ENCODE results near the gene C2. TPM values are rescaled to one million over a fixed set of nuclear protein-coding genes. Genes with fewer than 3 reads are reported as not detected.

C2 gene
- total and polyA plus RNA-seq, 2 experiments from 2014 or later = 1.4 to 2.1 TPM

DNA sequence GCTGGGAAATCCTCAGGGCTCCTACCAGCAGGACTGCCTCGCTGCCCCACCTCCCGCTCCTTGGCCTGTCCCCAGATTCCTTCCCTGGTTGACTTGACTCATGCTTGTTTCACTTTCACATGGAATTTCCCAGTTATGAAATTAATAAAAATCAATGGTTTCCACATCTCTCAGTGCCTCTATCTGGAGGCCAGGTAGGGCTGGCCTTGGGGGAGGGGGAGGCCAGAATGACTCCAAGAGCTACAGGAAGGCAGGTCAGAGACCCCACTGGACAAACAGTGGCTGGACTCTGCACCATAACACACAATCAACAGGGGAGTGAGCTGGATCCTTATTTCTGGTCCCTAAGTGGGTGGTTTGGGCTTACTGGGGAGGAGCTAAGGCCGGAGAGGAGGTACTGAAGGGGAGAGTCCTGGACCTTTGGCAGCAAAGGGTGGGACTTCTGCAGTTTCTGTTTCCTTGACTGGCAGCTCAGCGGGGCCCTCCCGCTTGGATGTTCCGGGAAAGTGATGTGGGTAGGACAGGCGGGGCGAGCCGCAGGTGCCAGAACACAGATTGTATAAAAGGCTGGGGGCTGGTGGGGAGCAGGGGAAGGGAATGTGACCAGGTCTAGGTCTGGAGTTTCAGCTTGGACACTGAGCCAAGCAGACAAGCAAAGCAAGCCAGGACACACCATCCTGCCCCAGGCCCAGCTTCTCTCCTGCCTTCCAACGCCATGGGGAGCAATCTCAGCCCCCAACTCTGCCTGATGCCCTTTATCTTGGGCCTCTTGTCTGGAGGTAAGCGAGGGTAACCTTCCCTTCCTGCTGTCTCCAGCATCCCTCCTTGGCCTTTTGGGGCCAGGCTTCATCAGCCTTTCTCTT lies 18.2 kb downstream of the C2 start, which contains the start of gene CFB:
TSS of gene CFB (plus strand) at position 589 of the 863 bp plus-strand sequence. CDS start at position 716, 127 bp downstream.
- Histone ChIP-seq H3K9ac (peak within 1 kb of the TSS; percentile 64), H3K27ac (peak within 1 kb of the TSS; percentile 87), H3K27me3 (replicated peaks; ENCODE audit: insufficient read depth) (no peaks in the 10 kb centered on the region), H3K9me3 (ENCODE audit: low read depth) (no peaks in the 10 kb centered on the region), H3K79me2 (ENCODE audit: insufficient read depth) (no peaks in the 10 kb centered on the region), H3K9me2 (ENCODE audit: insufficient read depth) (no peaks in the 10 kb centered on the region), H3K4me3 (peak within 1 kb of the TSS; percentile 70), H3K36me3 (ENCODE audit: low read depth) (no peaks in the 10 kb centered on the region), H3K4me1 (ENCODE audit: insufficient read depth) (peaks cover 18% of the 10 kb centered on the region), H2AFZ (peak within 1 kb of the TSS; percentile 93), H3F3A (ENCODE audit: insufficient read depth) (peaks cover 7% of the 10 kb centered on the region; the same call in 1 of the 2 replicates), H3K4me2 (ENCODE audit: unreplicated experiment) (peak within 1 kb of the TSS; percentile 81), H4K20me1 (ENCODE audit: insufficient read depth) (no peaks in the 10 kb centered on the region)
- WGBS, 2 experiments (ENCODE audit: low coverage in 1 of 2, low lambda C conversion rate in 2 of 2, missing lambda C conversion rate in 2 of 2) = 19 to 25% methylated on average over 11 of the region's 11 CpGs
- in situ Hi-C loops (cut with MboI) = no loop called here
- TF ChIP-seq EZH2phosphoT487 (IDR thresholded peaks at IDR 0.05; ENCODE audit: insufficient read depth, low read depth) (no peak), EZH2 (IDR thresholded peaks at IDR 0.05; ENCODE audit: insufficient read depth, poor library complexity, severe bottlenecking) (no peak)
- DNase-seq = peak; percentile 91

DNA sequence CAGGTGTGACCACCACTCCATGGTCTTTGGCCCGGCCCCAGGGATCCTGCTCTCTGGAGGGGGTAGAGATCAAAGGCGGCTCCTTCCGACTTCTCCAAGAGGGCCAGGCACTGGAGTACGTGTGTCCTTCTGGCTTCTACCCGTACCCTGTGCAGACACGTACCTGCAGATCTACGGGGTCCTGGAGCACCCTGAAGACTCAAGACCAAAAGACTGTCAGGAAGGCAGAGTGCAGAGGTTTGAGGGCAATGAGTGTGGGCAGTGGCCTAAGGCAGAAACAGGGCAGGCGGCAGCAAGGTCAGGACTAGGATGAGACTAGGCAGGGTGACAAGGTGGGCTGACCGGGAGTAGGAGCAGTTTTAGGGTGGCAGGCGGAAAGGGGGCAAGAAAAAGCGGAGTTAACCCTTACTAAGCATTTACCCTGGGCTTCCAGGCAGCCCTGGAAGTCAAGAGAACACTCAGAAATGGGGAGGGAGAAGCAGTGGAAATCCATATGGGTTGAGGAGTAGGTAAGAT lies 18.9 kb downstream of the C2 start:
- 87% methylated on average over 11 of the region's 11 CpGs for WGBS, 2 experiments (ENCODE audit: low coverage in 1 of 2, low lambda C conversion rate in 2 of 2, missing lambda C conversion rate in 2 of 2)
- peaks cover 18% of the 10 kb centered on the region for H3K4me1 ChIP-seq (ENCODE audit: insufficient read depth)
- no peaks in the 10 kb centered on the region for H3K9me3 ChIP-seq (ENCODE audit: low read depth)
- peak overlapping the region; percentile 81 for H3K4me2 ChIP-seq (ENCODE audit: unreplicated experiment)
- in situ Hi-C loops (cut with MboI) = no loop called here
- peaks cover 7% of the 10 kb centered on the region; the same call in 1 of the 2 replicates for H3F3A ChIP-seq (ENCODE audit: insufficient read depth)
- H2AFZ ChIP-seq = peak overlapping the region; percentile 93; the same call in 1 of the 2 replicates
- no peak for DNase-seq
- H3K9me2 ChIP-seq (ENCODE audit: insufficient read depth) = no peaks in the 10 kb centered on the region
- H3K4me3 ChIP-seq = peak overlapping the region; percentile 70; the same call in 1 of the 2 replicates
- no peaks in the 10 kb centered on the region for H3K27me3 ChIP-seq (replicated peaks; ENCODE audit: insufficient read depth)
- peak overlapping the region; percentile 64; the same call in 1 of the 2 replicates for H3K9ac ChIP-seq
- no peaks in the 10 kb centered on the region for H3K36me3 ChIP-seq (ENCODE audit: low read depth)
- TF ChIP-seq EZH2phosphoT487 (IDR thresholded peaks at IDR 0.05; ENCODE audit: insufficient read depth, low read depth) = no peak
- no peak for TF ChIP-seq EZH2 (IDR thresholded peaks at IDR 0.05; ENCODE audit: insufficient read depth, poor library complexity, severe bottlenecking)
- no peak overlapping the region for H3K27ac ChIP-seq
- no peaks in the 10 kb centered on the region for H4K20me1 ChIP-seq (ENCODE audit: insufficient read depth)
- no peaks in the 10 kb centered on the region for H3K79me2 ChIP-seq (ENCODE audit: insufficient read depth)

DNA sequence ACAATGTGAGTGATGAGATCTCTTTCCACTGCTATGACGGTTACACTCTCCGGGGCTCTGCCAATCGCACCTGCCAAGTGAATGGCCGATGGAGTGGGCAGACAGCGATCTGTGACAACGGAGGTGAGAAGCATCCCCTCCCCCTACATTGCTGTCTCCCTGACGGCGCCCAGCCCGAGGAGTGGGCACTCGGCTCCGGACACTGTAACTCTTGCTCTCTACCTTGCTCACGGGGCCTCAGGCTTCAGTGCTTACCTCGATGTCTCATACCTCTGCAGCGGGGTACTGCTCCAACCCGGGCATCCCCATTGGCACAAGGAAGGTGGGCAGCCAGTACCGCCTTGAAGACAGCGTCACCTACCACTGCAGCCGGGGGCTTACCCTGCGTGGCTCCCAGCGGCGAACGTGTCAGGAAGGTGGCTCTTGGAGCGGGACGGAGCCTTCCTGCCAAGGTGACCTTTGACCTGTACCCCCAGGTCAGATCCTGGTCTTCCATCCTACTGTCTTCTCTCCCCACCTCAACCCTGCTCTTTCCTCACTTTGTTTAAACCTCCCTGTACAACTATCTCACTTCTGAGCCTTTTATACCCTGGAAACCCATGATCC lies 19.7 kb downstream of the C2 start:
- Histone ChIP-seq H3K9ac (no peak overlapping the region), H3F3A (ENCODE audit: insufficient read depth) (peaks cover 7% of the 10 kb centered on the region; the same call in 1 of the 2 replicates), H3K4me3 (no peak overlapping the region), H2AFZ (no peak overlapping the region), H3K36me3 (ENCODE audit: low read depth) (0 out of 2 replicates have a peak, but pooled peaks cover 6% of the 10 kb centered on the region), H3K9me3 (ENCODE audit: low read depth) (no peaks in the 10 kb centered on the region), H3K4me2 (ENCODE audit: unreplicated experiment) (no peak overlapping the region), H4K20me1 (ENCODE audit: insufficient read depth) (no peaks in the 10 kb centered on the region), H3K79me2 (ENCODE audit: insufficient read depth) (no peaks in the 10 kb centered on the region), H3K4me1 (ENCODE audit: insufficient read depth) (peaks cover 18% of the 10 kb centered on the region), H3K27me3 (replicated peaks; ENCODE audit: insufficient read depth) (no peaks in the 10 kb centered on the region), H3K9me2 (ENCODE audit: insufficient read depth) (no peaks in the 10 kb centered on the region), H3K27ac (no peak overlapping the region)
- 93 to 95% methylated on average over 24 of the region's 24 CpGs for WGBS, 2 experiments (ENCODE audit: low coverage in 1 of 2, low lambda C conversion rate in 2 of 2, missing lambda C conversion rate in 2 of 2)
- in situ Hi-C loops (cut with MboI) = no loop called here
- no peak for TF ChIP-seq EZH2 (IDR thresholded peaks at IDR 0.05; ENCODE audit: insufficient read depth, poor library complexity, severe bottlenecking)
- no peak for TF ChIP-seq EZH2phosphoT487 (IDR thresholded peaks at IDR 0.05; ENCODE audit: insufficient read depth, low read depth)
- DNase-seq = no peak

DNA sequence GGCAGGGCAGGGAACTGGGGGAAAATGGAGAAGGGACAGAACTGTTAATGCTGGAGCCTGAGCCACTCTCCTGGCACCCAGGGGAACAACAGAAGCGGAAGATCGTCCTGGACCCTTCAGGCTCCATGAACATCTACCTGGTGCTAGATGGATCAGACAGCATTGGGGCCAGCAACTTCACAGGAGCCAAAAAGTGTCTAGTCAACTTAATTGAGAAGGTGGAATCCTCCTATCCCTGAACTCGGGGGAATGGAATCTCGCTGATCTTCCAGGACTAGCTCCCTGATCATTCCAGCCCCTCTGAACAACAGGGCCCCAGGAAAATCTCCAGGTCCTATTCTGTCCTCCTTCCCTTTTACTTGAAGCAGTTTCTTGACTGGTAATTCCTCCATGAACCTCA lies 20.3 kb downstream of the C2 start:
- peaks cover 7% of the 10 kb centered on the region; the same call in 1 of the 2 replicates for H3F3A ChIP-seq (ENCODE audit: insufficient read depth)
- no peak overlapping the region for H3K4me2 ChIP-seq (ENCODE audit: unreplicated experiment)
- 0 out of 2 replicates have a peak, but pooled peaks cover 7% of the 10 kb centered on the region for H3K36me3 ChIP-seq (ENCODE audit: low read depth)
- in situ Hi-C loops (cut with MboI) = no loop called here
- H3K9me3 ChIP-seq (ENCODE audit: low read depth) = no peaks in the 10 kb centered on the region
- H4K20me1 ChIP-seq (ENCODE audit: insufficient read depth) = no peaks in the 10 kb centered on the region
- no peaks in the 10 kb centered on the region for H3K27me3 ChIP-seq (replicated peaks; ENCODE audit: insufficient read depth)
- no peak overlapping the region for H3K9ac ChIP-seq
- WGBS, 2 experiments (ENCODE audit: low coverage in 1 of 2, low lambda C conversion rate in 2 of 2, missing lambda C conversion rate in 2 of 2) = 92 to 99% methylated on average over 4 of the region's 4 CpGs
- no peak overlapping the region for H3K27ac ChIP-seq
- H3K79me2 ChIP-seq (ENCODE audit: insufficient read depth) = no peaks in the 10 kb centered on the region
- no peak for DNase-seq
- no peaks in the 10 kb centered on the region for H3K9me2 ChIP-seq (ENCODE audit: insufficient read depth)
- H3K4me3 ChIP-seq = no peak overlapping the region
- no peak for TF ChIP-seq EZH2 (IDR thresholded peaks at IDR 0.05; ENCODE audit: insufficient read depth, poor library complexity, severe bottlenecking)
- no peak for TF ChIP-seq EZH2phosphoT487 (IDR thresholded peaks at IDR 0.05; ENCODE audit: insufficient read depth, low read depth)
- H2AFZ ChIP-seq = no peak overlapping the region
- peaks cover 18% of the 10 kb centered on the region for H3K4me1 ChIP-seq (ENCODE audit: insufficient read depth)
